ENCODE measurements around the gene ROBO3.

DNA sequence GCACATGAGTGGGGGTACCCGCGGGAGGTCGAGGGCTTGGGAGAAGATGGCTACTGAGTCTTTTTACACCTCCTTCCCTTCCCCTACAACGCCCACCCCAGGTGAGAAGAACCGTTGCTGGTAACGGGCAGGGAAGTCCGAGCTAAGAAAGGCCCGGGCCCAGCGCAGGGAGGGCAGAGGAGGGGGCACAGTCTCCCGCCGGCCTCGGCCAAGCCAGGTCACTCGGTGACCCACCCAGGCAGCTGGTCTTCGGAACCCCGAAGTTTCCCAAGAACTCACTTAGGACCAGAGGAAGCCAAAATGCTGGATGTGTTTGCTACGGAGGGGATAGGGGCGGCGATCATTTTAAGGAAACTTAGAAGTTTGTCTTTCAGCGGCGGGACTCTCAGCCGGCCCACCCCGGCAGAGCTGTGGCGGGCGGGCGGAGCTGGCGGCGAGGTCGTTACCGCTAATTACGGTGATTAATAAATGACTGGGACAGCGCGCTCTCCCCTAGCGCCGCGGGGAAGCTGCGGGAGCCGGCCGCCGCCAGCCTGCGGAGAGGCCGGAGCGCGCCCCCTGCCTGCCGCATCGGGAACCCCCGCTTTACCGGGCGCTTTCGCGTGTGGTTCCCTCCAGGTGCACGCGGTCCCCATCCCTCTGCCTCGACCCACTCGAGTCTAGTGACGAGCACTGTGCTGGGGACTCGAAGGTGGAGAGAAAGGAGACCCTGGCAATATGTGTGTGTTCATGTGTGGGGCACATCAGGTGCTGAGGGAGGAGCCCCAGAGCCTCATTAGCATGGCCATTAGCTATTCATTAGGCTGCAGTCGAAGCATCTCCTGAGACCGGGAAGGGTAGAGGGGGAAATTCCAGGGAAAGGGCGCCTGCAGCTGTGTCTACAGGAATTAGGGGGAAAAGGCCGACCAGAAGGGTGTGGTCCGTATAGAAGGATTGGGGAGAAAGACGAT is 945 bp downstream of the ROBO3 start:
- TF ChIP-seq CTCF (IDR thresholded peaks at IDR 0.05) = peak; percentile 10 to 51 (median 43)
- TF ChIP-seq POLR2A (IDR thresholded peaks at IDR 0.05) = no peak
- TF ChIP-seq POLR2AphosphoS5 (IDR thresholded peaks at IDR 0.05; ENCODE audit: insufficient read depth in 1 of 2, low read depth in 1 of 2) = no peak

All from vagina (tissue), 2 donors.